ENCODE results near the gene FAHD1. TPM values are rescaled to one million over a fixed set of nuclear protein-coding genes. Genes with fewer than 3 reads are reported as not detected.

Gene FAHD1
- total RNA-seq, 1 donor from 2014 or later: 53.5 TPM

- Histone ChIP-seq H3K4me3 (no peak overlapping the region), H3K36me3 (peaks cover 0 to 27% of the 10 kb centered on the region in 2 donors), H3K4me1 (peaks cover 13% of the 10 kb centered on the region), H3K9me3 (no peaks in the 10 kb centered on the region), H3K27me3 (no peaks in the 10 kb centered on the region), H3K27ac (no peak overlapping the region)
- TF ChIP-seq CTCF (IDR thresholded peaks at IDR 0.05) (no peak), POLR2AphosphoS5 (IDR thresholded peaks at IDR 0.05; ENCODE audit: insufficient read depth in 1 of 2, low read depth in 1 of 2) (no peak), POLR2A (IDR thresholded peaks at IDR 0.05) (no peak)
- intact Hi-C loops (cut with DNase I): no loop called here
- DNase-seq (ENCODE audit: extremely low spot score in 2 of 2): no peak
Observed at GRCh38 chr16:1790611-1791255, 36.3 kb upstream of the FAHD1 start.

- H3K4me3 ChIP-seq: no peak overlapping the region
- H3K27me3 ChIP-seq: no peaks in the 10 kb centered on the region
- peaks cover 0 to 26% of the 10 kb centered on the region in 2 donors for H3K36me3 ChIP-seq
- H3K27ac ChIP-seq: no peak overlapping the region
- H3K9me3 ChIP-seq: no peaks in the 10 kb centered on the region
- intact Hi-C loops (cut with DNase I): no loop called here
- peaks cover 9% of the 10 kb centered on the region for H3K4me1 ChIP-seq
- DNase-seq (ENCODE audit: extremely low spot score in 2 of 2): no peak
- TF ChIP-seq POLR2AphosphoS5 (IDR thresholded peaks at IDR 0.05; ENCODE audit: insufficient read depth in 1 of 2, low read depth in 1 of 2): no peak
- no peak for TF ChIP-seq POLR2A (IDR thresholded peaks at IDR 0.05)
- TF ChIP-seq CTCF (IDR thresholded peaks at IDR 0.05): no peak
Observed at GRCh38 chr16:1791256-1791942, 35.6 kb upstream of the FAHD1 start.

DNA sequence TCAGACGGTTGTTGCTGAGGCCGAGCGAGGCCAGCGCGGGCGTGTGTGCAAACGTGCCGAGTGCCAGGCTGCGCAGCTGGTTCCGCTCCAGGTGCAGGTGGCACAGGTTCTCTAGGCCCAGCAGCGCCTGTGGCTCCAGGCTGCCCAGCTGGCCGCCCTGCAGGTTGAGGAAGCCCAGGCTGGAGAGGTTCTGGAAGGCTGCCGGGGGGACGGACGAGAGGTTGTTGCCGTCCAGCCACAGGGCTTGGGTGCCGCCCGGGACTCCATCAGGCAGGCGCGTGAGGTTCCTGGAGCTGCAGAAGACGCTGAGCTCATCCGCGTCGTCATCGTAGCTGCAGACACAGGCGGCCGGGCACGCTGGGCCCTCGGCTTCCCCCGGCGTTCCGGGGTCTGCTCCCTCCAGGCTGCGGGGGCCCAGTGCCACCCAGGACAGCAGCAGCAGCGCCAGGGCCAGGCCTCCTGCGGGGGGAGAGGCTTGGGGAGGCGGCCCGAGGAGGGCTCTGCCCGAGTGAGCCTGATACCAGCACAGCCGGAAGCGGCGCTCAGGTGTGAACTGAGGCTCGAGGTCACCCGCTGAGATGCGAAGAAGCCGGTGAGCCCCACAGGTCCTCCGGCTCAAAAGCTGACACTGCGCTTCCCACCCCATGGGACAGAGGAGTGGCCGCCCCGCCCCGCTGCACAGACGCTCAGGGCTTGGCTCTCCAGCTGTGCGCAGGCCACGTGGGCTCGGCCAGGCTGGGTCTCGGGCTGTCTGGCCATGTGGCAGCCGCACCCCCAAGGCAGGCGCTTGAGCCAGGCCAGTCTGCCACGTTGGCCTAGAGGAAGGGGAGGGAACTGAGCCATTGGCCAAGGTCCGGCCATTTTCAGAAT lies 34.8 kb upstream of the FAHD1 start:
- H3K36me3 ChIP-seq: peaks cover 0 to 18% of the 10 kb centered on the region in 2 donors
- H3K9me3 ChIP-seq: no peaks in the 10 kb centered on the region
- TF ChIP-seq POLR2A (IDR thresholded peaks at IDR 0.05): no peak
- TF ChIP-seq POLR2AphosphoS5 (IDR thresholded peaks at IDR 0.05; ENCODE audit: insufficient read depth in 1 of 2, low read depth in 1 of 2): no peak
- no peak for TF ChIP-seq CTCF (IDR thresholded peaks at IDR 0.05)
- no peak overlapping the region for H3K27ac ChIP-seq
- peaks cover 9% of the 10 kb centered on the region for H3K4me1 ChIP-seq
- DNase-seq (ENCODE audit: extremely low spot score in 2 of 2): no peak
- no peaks in the 10 kb centered on the region for H3K27me3 ChIP-seq
- no peak overlapping the region for H3K4me3 ChIP-seq
- intact Hi-C loops (cut with DNase I): no loop called here

GRCh38 chr16:1792836-1793577 lies 34.0 kb upstream of the FAHD1 start:
- intact Hi-C loops (cut with DNase I): no loop called here
- Histone ChIP-seq H3K9me3 (peaks cover 1% of the 10 kb centered on the region), H3K27me3 (no peaks in the 10 kb centered on the region), H3K27ac (no peak overlapping the region), H3K4me1 (peaks cover 9% of the 10 kb centered on the region), H3K36me3 (peaks cover 0 to 17% of the 10 kb centered on the region in 2 donors), H3K4me3 (no peak overlapping the region)
- DNase-seq (ENCODE audit: extremely low spot score in 2 of 2): no peak
- TF ChIP-seq POLR2AphosphoS5 (IDR thresholded peaks at IDR 0.05; ENCODE audit: insufficient read depth in 1 of 2, low read depth in 1 of 2) (no peak), POLR2A (IDR thresholded peaks at IDR 0.05) (no peak), CTCF (IDR thresholded peaks at IDR 0.05) (no peak)
